ENCODE measurements around the gene SETD5. TPM values are rescaled to one million over a fixed set of nuclear protein-coding genes. Genes with fewer than 3 reads are reported as not detected.
A peak's percentile ranks its signal among the peaks of the same experiment; 100 is the strongest.

Gene SETD5, protein sequence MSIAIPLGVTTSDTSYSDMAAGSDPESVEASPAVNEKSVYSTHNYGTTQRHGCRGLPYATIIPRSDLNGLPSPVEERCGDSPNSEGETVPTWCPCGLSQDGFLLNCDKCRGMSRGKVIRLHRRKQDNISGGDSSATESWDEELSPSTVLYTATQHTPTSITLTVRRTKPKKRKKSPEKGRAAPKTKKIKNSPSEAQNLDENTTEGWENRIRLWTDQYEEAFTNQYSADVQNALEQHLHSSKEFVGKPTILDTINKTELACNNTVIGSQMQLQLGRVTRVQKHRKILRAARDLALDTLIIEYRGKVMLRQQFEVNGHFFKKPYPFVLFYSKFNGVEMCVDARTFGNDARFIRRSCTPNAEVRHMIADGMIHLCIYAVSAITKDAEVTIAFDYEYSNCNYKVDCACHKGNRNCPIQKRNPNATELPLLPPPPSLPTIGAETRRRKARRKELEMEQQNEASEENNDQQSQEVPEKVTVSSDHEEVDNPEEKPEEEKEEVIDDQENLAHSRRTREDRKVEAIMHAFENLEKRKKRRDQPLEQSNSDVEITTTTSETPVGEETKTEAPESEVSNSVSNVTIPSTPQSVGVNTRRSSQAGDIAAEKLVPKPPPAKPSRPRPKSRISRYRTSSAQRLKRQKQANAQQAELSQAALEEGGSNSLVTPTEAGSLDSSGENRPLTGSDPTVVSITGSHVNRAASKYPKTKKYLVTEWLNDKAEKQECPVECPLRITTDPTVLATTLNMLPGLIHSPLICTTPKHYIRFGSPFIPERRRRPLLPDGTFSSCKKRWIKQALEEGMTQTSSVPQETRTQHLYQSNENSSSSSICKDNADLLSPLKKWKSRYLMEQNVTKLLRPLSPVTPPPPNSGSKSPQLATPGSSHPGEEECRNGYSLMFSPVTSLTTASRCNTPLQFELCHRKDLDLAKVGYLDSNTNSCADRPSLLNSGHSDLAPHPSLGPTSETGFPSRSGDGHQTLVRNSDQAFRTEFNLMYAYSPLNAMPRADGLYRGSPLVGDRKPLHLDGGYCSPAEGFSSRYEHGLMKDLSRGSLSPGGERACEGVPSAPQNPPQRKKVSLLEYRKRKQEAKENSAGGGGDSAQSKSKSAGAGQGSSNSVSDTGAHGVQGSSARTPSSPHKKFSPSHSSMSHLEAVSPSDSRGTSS (N-terminal part only)
- 100 to 1,000 TPM; 101 to 106 (median 105) TPM for polyA plus RNA-seq (ENCODE audit: insufficient read length in 3 of 3)

DNA sequence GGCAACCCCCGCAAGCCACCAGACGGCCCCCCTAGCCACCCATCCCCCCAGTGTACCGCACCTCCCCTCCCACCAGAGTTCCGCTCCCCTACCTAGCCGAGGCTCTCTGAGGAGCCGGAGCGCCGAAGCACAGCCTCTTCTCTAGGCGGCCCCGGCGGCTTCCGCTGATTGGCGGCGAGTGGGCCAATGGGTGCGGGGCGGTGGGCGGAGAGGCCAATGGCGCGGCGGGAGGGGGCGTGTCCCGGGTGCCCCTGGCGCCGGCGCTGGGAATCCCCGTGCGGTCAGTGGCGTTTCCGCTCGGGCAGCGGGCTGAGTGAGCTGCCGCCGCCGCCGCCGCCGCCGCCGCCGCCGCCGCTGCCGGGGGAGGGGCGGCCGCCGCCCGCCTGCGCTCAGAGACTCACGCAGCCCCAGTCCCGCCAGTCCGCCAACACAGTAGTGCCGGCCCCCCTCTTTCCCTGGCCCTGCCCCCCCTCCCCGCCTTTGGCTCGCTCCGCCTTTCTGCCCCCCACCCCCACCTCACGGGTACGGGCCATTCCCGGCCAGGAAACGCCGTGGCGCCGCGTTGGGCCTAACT, at the start of gene SETD5:
SETD5 (plus strand) TSS at position 284 of the 574 bp plus-strand sequence. CDS start 31,324 bp downstream, outside the sequence.
- peak in 2 of 3 donors; percentile 87 to 92 for DNase-seq (ENCODE audit: low read depth in 3 of 3, low spot score in 2 of 3)

GRCh38 chr3:9347887-9348286, 49.5 kb upstream of the SETD5 start:
- DNase-seq (ENCODE audit: low read depth in 3 of 3, low spot score in 2 of 3) = no peak

DNA sequence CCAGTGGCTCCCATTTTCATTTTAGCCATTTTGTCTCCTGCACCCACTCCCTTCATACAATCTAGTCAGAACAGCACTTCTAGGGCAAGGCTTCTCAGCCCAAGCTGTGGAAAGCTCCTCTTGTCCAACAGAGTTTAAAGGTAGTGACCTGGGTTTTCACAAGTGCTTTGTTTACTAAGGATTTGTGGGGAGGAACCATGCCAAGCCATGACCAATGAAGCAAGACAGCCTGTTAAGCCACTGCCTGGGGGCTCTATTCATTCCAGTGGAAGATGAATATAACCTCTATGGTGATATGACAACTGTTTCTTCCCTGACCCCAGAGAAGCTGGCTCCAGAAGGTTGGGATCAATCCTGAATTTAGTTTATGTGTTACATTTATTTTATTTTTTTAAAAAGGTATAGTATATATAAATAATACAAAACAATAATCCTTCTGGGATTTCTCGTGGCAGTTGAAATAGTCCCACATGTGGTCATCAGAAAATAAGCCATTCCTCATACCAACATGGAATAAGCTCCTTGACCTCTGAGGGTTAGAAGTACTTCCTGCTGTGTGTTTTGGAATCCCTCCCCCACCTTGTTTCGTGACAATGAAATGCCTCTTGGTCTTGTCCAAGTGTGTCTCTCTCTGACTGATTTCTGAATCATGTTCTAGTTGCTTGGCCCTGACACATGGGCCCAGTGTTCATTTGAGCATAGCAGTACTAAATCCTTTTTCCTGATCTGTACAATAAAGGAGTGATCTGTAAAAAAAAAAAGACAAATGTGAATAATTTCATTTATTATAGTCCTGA, 47.9 kb upstream of the SETD5 start:
- no peak for DNase-seq (ENCODE audit: low read depth in 3 of 3, low spot score in 2 of 3)

GRCh38 chr3:9351709-9352126, 45.7 kb upstream of the SETD5 start:
- no peak for DNase-seq (ENCODE audit: low read depth in 3 of 3, low spot score in 2 of 3)

- peak; percentile 55 to 68 (median 66) for DNase-seq (ENCODE audit: low read depth in 3 of 3, low spot score in 2 of 3)
Observed at GRCh38 chr3:9352917-9353752, 44.3 kb upstream of the SETD5 start.

GRCh38 chr3:9361691-9362388, 35.6 kb upstream of the SETD5 start:
- DNase-seq (ENCODE audit: low read depth in 3 of 3, low spot score in 2 of 3) = no peak

GRCh38 chr3:9362731-9363530, 34.5 kb upstream of the SETD5 start, which contains the start of gene THUMPD3:
THUMPD3 (plus strand) TSS chr3:9363054; CDS start chr3:9365069, 2,015 bp downstream.
- DNase-seq (ENCODE audit: low read depth in 3 of 3, low spot score in 2 of 3) = peak; percentile 83 to 89 (median 85)

DNA sequence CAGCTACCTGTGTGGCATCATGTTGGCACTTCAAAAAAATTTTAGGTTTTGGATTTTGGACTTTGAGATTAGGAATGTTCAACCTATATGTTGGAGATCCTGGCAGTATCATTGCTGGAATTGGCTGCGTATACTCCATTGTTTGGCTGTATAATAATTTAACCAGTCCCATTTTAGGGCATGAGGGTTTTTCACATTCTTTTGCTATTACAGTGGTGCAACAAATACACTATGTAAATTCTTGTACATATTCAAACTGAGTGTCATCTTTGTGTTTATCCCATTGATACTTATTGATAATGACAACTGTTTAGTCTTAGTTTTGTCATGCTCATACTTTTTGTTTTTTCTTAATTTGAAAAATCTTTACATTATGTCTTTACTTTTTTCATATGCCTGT, 27.9 kb upstream of the SETD5 start:
- no peak for DNase-seq (ENCODE audit: low read depth in 3 of 3, low spot score in 2 of 3)

GRCh38 chr3:9373465-9373864, 23.9 kb upstream of the SETD5 start:
- no peak for DNase-seq (ENCODE audit: low read depth in 3 of 3, low spot score in 2 of 3)

DNA sequence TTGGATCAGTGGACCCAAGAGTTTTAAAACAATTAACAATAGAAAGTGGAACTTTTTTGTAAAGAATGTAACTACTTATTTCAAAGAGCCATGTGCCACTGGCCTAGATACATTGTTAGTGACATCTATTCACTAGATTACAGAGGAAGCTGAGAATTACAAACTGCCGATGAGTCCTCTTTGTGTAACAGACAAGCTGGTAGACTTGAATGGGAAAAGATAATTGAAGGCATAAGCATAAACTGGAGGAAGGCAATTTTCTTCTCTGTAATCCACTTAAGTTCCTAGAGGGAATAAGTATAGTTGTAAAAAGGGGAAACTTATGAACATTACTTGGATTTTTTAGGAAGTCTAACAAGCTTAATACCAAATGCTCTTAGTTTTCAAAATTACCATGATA, 19.4 kb upstream of the SETD5 start:
- DNase-seq (ENCODE audit: low read depth in 3 of 3, low spot score in 2 of 3) = no peak

- DNase-seq (ENCODE audit: low read depth in 3 of 3, low spot score in 2 of 3) = no peak
Observed at GRCh38 chr3:9379327-9379726, 18.1 kb upstream of the SETD5 start.

GRCh38 chr3:9380014-9380413, 17.4 kb upstream of the SETD5 start:
- DNase-seq (ENCODE audit: low read depth in 3 of 3, low spot score in 2 of 3) = no peak

GRCh38 chr3:9384141-9384828, 13.1 kb upstream of the SETD5 start:
- DNase-seq (ENCODE audit: low read depth in 3 of 3, low spot score in 2 of 3) = no peak

DNA sequence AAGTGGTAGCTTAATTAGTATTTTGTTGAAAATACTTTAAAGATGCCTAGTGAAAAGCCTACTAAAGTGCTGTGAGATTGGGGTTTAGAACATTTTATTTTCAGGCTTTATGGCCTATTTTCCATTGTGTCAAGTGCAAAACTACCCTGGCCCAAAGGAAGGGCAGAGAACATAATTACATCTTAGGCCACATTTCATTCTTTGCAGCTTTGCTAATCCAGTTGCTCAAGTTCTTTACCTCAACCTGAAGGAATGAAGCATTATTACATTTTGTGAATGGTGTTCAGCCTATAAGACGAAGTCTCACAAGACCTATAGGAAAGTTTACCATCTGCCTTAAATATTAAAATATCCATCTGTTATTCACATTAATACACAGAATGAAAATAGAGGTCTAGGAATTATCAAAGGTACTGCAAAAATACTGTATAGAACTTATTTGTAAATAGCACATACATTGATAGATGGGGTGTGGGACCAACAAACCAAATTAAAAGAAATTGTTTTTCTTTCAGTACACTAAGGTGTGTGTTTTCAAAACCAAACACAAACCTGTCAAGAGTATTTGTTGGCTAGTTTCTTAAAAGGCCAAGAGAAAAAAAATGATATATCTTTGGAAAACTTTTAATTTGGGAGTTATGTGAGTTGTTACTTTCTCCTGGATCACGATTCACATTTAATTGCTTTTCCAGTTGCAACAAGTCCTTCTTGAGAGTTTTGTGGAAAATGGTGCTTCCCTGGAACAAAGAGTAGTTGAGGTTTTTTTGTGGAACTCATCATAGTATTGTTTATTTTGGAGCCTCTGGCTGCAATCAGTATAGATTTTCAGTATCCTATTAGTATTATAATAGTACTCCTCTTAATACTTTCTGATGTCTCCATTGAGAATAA, 12.0 kb upstream of the SETD5 start:
- DNase-seq (ENCODE audit: low read depth in 3 of 3, low spot score in 2 of 3) = no peak

- no peak for DNase-seq (ENCODE audit: low read depth in 3 of 3, low spot score in 2 of 3)
Observed at GRCh38 chr3:9386078-9386459, 11.3 kb upstream of the SETD5 start.
